C4-2B (cell line): ENCODE measurements around the gene OXGR1.

ENCODE experiments used
- ZFX ChIP-seq: fragments of 450-650 bp; IDR thresholded peaks from 2 replicates; pipeline ENCODE4 v1.6.1; 2017
- TF ChIP-seq, protein P1 (sequence below): fragments of 450-650 bp; conservative IDR thresholded peaks from 2 replicates; pipeline ENCODE4 v1.5.1; 2017; ENCODE audit warnings: mild to moderate bottlenecking

DNA sequence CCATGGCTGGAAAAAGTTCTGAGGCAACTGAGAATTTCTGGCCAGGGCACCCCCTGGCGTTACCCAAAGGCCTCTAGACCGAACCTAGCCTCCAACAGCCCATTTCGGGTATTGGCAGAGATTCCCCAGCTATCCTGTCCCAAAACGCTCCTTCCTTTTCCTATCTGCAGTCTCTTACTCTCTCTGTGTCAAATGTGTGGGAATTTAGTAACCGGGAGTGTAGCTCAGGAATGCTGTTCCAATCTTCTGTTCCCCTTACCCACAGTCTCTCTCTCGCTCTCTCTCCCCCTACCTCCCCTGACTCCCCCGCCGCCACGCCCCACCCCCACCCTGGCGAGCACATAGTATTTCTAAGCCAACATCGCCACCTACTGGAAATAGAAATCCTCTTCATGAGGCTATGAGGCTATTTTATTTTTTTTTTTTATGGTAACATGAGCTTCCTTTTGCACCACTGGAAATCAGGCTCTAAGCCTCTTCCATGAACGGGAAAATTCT lies 27.0 kb downstream of the OXGR1 start:
- TF ChIP-seq, protein P1, sequence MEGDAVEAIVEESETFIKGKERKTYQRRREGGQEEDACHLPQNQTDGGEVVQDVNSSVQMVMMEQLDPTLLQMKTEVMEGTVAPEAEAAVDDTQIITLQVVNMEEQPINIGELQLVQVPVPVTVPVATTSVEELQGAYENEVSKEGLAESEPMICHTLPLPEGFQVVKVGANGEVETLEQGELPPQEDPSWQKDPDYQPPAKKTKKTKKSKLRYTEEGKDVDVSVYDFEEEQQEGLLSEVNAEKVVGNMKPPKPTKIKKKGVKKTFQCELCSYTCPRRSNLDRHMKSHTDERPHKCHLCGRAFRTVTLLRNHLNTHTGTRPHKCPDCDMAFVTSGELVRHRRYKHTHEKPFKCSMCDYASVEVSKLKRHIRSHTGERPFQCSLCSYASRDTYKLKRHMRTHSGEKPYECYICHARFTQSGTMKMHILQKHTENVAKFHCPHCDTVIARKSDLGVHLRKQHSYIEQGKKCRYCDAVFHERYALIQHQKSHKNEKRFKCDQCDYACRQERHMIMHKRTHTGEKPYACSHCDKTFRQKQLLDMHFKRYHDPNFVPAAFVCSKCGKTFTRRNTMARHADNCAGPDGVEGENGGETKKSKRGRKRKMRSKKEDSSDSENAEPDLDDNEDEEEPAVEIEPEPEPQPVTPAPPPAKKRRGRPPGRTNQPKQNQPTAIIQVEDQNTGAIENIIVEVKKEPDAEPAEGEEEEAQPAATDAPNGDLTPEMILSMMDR, result peak; percentile 45
- no peak for TF ChIP-seq ZFX
